Measurements from ENCODE around the gene NISCH.

The NISCH gene

GRCh38 chr3:52435246-52436101, 19.9 kb upstream of the NISCH start:
- no peak for DNase-seq (ENCODE audit: low read depth)

GRCh38 chr3:52436500-52437149, 18.8 kb upstream of the NISCH start:
- no peak for DNase-seq (ENCODE audit: low read depth)

GRCh38 chr3:52437326-52438103, 17.9 kb upstream of the NISCH start:
- DNase-seq (ENCODE audit: low read depth): no peak

DNA sequence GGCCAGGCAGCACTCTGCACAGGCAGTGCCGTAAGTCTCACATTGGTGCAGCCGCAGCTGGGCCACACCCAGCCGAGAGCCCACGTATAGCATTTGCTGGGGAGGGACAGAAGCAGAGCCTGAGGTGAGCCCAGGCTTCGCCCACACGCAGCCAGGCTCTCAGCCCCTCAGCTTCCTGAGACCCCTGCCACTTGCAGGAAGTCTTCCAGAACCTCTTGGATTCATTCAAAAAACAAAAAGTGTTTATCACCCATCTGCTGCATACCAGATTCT, 17.4 kb upstream of the NISCH start:
- DNase-seq (ENCODE audit: low read depth): no peak

DNA sequence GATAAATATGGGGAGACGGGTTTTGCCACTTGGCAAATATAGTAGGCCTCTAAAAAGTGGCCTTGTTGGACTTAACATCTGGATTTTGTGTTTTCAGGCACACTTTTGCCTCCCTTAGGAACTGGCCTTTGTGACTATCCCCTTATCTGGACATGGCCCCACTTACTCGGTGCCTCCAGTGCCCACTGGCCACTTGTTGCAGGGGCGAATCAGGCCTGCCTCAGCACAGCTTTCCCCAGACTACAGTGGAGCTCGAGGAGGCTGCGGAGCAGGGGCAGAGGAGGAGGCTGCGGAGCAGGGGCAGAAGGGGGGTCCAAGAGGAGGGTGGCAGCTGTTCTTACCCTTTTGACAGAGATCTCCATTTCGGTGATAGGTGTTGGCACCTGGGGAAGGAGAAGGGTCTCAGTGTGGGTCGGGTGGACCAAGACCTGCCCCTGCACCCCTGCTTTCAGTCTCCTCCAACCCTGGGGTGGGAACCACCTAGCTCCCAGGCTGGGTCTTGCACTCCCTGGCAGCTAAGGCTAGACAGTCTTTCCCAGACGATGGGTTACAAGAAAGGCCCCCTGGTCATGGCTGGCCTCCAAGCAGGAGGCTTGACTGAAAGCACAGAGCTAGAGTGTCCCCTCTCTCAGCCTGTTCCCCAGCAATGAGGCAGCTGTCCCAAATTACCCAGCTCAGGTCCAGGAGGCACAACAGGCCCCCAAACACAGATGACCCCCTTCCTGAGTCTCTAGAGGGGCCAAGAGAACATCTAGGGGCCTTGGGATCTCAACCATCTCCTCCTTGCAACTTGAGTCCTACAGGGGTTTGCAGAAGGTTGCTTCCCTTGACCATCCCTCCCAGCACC, 16.6 kb upstream of the NISCH start:
- no peak for DNase-seq (ENCODE audit: low read depth)

- no peak for DNase-seq (ENCODE audit: low read depth)
Measured at GRCh38 chr3:52439426-52440248, 15.8 kb upstream of the NISCH start.

- DNase-seq (ENCODE audit: low read depth): no peak
Measured at GRCh38 chr3:52440249-52440551, 15.2 kb upstream of the NISCH start.

DNA sequence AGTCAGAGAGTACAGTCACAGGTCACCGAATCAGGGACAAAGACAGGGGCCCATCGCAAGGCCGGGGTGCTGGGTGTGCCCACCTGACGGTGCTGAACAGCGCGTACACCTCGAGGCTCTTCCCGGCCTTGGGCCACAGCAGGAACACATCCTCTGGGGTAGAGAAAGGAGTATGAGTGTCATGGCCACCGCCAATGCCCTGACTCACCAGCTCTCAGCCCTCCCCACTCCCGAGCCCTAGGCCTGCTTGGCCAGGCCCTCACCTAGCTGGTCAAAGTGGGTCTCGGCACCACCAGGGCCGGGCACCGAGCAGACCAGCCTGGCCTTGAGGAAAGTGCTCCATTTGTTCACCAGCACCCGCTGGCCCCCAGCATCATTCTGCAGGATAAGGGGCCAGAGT, 14.7 kb upstream of the NISCH start:
- no peak for DNase-seq (ENCODE audit: low read depth)

DNA sequence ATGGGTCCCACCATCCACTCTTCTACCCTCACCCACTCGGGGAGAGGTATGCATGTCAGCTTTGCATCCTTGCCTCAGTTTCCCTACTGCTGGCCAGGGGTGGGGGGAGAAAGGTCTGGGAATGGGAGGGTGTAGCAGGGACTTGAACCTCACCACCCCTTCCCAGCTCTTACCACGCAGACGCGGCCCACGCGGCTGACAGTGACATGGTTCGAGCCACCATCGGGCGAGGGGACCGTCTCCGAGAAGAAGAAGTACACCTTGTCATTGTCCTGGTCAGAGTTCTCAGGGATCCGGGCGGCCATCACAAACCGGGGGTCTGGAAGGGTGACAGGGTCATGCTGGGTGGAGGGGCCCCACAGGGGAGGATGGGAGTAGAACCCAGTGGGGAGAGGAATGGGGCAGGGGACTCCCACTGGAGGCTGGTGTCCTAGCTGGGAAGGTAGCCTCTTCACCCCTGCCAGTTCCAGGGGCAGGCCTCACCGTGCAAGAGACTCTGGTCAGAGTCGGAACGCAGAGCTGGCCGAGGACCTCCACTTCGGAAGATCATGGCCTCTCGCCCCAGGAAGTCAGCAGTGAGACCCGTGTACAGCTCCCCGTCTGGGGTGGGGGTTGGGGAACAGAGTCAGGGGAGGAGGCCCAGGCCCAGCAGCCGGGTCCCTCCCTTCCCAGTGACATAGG, 14.2 kb upstream of the NISCH start:
- DNase-seq (ENCODE audit: low read depth): no peak

GRCh38 chr3:52441772-52442332, 13.6 kb upstream of the NISCH start:
- DNase-seq (ENCODE audit: low read depth): no peak

DNA sequence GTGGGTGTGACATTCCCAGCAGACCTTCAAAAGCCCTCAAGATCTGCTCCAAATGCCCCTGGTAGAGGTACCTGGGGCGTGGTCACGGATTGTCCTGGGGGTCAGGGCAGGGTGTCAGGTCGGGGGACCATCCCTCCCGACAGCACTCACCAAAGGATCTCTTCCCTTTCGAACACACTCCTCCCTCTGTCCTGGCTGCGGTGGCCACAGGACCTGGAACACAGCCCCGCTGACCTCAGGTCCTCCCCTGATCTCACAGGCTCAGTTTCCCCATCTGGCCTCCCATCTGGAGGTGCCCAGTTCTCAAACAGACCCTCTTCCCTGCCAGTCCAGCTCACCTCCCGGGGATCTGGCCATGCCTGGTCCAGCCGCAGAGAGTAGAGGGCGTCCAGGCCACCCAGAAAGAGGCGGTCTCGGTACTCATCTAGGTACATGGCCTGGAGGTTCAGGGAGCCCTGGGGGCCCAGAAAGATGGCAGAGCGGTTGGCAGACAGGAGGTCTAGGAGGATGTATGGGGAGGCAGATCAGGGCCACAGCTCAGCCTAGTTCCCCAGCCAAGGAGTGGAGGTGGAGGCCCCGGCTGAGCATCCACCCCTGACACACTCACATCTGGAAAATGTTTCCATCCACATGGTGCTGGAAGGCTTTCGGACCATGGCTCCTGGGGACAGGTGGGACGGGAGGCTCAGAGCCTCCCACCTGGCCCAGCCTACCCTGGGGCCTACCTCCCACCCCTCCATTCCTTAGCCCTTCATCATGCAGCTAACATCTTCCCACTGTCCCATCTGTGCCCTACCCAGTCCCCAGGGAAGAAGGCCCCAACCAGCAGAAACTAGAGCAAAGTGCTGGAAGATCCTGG, 12.8 kb upstream of the NISCH start:
- DNase-seq (ENCODE audit: low read depth): no peak

DNA sequence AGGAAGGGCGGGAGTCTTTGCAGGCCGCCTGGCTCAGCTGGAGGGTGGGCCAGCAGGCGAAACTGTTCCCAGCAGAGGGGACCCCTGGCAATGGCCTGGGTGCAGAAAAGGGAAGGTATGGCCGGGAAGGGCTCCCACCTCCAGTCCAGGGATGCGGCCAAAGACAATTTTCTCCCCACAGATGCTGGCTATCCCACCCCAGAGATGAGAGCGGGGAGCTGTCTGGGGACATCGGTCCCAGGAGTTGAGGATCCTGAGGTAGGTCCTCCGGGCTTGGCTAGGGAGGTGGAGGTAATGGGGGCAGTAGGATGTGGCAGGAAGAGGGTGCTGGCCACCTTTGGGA, 12.2 kb upstream of the NISCH start:
- no peak for DNase-seq (ENCODE audit: low read depth)

DNA sequence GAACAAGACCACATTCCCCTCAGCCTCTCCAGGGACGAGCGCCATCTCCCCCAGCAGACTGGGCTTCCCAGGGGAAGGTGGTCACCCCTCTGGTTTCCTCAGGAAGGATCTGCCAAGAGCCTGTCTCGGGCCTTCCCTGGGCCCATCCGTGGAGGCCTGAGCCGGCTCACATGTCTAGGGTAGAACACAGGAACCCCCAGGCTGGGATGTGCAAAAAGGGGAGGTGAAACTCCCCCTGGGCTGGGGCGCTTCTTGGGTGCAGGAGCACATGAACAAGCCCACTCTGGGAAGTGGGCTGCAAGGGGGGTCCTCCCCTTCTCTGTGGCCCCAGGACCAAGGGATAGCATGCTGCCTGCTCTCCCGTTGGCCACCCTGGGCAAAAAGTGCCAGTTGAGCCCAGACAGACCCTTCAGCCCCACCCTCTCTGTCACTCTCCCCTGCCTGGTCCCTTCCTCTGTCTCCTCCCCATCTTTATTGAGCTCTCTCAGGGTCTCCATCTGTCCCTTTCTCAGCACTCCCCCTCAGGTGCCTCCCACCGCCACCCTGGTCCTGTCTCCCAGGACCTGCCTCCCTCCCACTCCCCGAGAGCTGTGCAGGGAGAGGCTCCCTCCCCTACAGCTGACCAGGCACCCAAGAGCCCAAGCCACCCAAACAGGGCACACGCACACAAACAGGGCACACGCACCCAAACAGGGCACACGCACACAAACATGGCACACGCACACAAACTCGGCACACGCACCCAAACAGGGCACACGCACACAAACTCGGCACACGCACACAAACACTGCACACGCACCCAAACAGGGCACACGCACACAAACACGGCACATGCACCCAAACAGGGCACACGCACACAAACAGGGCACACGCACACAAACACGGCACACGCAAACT, 11.4 kb upstream of the NISCH start:
- DNase-seq (ENCODE audit: low read depth): no peak

DNA sequence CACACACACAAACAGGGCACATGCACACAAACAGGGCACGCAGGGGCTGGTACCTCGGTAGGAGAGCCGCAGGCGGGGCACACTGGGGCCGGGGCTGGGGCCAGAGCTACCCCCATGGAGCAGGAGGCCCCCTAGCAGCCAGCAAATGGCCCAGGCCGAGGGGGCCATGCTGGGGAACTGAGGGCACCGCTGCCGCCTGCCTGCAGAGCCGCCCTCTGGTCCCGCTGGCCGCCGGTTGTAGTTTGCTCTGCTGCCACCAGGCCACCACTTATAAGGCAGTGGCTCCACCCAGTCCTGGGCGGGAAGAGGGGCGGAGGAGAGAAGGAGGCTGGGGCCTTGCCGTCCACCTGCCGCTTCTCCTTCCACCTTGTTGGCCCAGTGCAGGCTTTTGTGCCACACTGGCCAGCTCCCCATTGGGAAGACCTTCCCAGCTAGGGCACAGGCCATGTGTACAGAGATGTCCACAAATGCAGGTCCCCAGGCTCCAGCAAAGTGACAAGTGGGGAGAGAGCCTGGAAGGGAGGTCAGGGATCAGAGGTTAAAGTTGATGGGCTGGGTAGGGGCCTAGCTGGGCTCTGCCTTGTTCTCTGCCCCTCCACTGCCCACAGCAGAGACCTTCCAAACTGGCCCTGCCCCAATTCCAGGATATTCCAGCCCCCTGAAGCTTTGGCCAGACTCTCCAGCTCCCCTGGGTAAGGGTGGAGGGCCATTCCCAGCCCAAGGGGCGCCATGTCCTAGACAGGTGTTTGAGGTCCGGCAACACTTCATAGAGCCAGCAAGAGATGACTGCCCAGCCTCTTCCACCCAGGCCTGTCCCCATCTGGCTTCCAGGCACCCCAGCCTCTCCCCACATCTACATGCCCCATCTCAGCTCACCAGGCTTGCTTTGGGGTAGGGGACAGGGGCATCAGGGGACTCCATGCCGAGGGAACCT, 10.3 kb upstream of the NISCH start, which contains the start of gene SEMA3G:
SEMA3G (minus strand) TSS at position 244 of the 934 bp plus-strand sequence; CDS start at position 168, 76 bp downstream.
- DNase-seq (ENCODE audit: low read depth): peak; percentile 62

DNA sequence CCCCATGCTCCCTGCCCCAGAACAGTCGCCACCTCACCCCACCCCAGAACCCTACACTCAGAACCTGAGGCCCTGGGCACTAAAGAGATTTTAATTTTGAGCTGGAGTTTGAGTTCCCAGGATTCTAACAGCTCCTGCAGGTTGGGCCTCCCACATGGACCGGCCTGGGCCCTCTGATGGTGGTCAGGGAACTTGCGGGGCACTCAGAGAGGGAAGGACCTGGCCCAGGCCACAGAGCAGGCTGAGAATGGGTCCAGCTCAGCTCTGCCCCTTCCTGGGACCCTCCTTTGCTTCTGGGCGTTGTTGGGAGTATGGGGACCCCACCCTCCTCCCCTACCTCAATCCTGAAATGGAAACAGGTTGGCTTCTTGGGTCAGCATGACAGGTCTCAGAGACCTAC, 9.4 kb upstream of the NISCH start:
- DNase-seq (ENCODE audit: low read depth): no peak

DNA sequence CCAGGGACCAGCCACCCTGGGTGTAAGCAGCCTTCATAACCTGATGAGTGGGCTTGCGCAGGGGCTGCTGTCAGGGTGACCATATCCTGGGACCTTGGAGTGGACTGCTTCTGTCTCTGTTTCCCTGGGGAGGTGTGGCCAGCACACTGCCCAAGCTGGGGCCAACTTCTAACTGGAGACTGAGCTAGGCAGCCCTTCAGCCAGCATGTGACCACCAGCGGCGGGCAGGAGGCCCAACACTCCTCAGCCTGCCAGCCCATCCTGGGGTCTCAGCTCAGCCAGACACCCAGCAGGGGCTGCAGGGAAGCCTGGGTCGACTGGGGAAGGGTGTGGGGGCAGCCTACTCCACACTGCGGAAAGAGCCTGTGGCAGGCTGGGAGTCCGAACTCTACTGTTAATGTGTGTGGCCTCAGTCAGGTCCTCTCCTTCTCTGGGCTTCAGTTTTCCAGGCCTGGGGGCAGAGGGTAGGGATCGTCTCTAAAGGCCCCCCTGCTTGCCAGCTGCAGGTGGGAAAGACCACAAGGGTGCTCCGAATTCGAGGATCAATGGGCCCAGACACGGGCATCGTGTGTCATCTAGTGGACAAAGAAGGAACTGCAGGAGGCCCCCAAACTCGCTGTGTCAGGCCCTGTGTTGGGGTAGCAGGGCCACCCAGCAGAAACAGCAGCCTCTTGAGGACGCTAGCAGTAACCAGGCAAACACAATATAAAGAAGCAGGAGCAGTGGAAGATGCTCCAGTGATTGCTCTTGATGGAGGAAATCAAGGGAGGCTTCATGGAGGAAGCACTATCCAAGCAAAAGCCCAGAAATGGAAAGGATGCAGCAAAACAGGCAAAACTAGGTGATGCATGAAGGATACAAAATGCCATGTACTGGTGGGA, 8.5 kb upstream of the NISCH start:
- peak; percentile 63 for DNase-seq (ENCODE audit: low read depth)

All from activated T-cell treated with anti-CD3 and anti-CD28 coated beads for 24 hours (primary cell).